ENCODE data around the gene RPL21.

DNA sequence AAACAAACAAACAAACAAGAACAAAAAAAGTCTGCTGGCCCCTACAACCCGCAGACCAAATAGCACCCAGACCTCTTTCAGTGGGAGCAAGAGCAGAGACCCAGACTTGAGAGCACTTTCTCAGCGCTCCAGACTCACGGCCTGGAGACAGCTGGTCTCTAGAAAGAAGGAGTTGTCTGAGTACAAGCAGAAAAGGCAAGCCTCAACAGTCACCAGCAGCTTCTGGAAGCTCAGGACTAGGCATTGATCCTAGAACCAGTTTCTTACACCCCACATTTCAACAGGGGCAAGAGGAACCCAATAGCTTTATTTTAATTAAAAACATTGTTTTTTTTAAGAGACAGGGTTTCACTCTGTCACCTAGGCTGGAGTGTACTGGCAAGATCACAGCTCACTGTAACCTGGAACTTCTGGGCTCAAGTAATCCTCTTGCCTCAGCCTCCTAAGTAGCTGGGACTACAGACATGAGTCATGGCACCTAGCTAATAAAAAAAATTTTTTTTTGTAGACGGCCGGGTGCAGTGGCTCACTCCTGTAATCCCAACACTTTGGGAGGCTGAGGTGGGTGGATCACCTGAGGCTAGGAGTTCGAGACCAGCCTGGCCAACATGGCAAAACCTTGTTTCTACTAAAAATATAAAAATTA lies 49.7 kb downstream of the RPL21 start:
- TF ChIP-seq, protein P1, sequence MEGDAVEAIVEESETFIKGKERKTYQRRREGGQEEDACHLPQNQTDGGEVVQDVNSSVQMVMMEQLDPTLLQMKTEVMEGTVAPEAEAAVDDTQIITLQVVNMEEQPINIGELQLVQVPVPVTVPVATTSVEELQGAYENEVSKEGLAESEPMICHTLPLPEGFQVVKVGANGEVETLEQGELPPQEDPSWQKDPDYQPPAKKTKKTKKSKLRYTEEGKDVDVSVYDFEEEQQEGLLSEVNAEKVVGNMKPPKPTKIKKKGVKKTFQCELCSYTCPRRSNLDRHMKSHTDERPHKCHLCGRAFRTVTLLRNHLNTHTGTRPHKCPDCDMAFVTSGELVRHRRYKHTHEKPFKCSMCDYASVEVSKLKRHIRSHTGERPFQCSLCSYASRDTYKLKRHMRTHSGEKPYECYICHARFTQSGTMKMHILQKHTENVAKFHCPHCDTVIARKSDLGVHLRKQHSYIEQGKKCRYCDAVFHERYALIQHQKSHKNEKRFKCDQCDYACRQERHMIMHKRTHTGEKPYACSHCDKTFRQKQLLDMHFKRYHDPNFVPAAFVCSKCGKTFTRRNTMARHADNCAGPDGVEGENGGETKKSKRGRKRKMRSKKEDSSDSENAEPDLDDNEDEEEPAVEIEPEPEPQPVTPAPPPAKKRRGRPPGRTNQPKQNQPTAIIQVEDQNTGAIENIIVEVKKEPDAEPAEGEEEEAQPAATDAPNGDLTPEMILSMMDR (IDR thresholded peaks at IDR 0.05), result no peak
- TF ChIP-seq POLR2A (IDR thresholded peaks at IDR 0.05), result no peak

Measured in right lobe of liver (tissue), 4 donors.